ENCODE measurements around the gene OR8H2. TPM values are rescaled to one million over a fixed set of nuclear protein-coding genes. Genes with fewer than 3 reads are reported as not detected.
"Not testable (repeated sequence)": the region's sequence is repeated elsewhere in the genome, so short reads cannot be mapped to it uniquely, and the experiment has no call there.

Gene OR8H2
- polyA plus RNA-seq (ENCODE audit: insufficient read length) = not detected
- long read RNA-seq, donor 1 = 0 reads
- long read RNA-seq, donor 2 = 0 reads
- long read RNA-seq, donor 3 = 0 reads
- long read RNA-seq, donor 4 = 0 reads
- long read RNA-seq, donor 5 = 0 reads
- long read RNA-seq, donor 6 = 0 reads
- long read RNA-seq, donor 7 = 0 reads
- long read RNA-seq, donor 8 = 0 reads

- no peak for DNase-seq
These were observed at the start of gene OR8H2 for GRCh38 chr11:56103210-56103737. OR8H2 (plus strand) TSS chr11:56103687; CDS start chr11:56105043, 1,356 bp downstream.

GRCh38 chr11:56056366-56056765 lies 47.1 kb upstream of the OR8H2 start:
- DNase-seq = not testable (repeated sequence)

GRCh38 chr11:56057661-56058237 lies 45.7 kb upstream of the OR8H2 start:
- not testable (repeated sequence) for DNase-seq

- DNase-seq = not testable (repeated sequence)
These were observed 45.2 kb upstream of the OR8H2 start for GRCh38 chr11:56058260-56058780.

- DNase-seq = no peak
These were observed 36.5 kb upstream of the OR8H2 start for GRCh38 chr11:56066980-56067379.

GRCh38 chr11:56089697-56090096 lies 13.8 kb upstream of the OR8H2 start:
- DNase-seq = no peak

GRCh38 chr11:56093008-56093407 lies 10.5 kb upstream of the OR8H2 start, which contains the start of gene OR8I2:
OR8I2 (plus strand) TSS chr11:56093308; CDS start chr11:56093308, 0 bp downstream.
- no peak for DNase-seq

- no peak for DNase-seq
These were observed 18.6 kb downstream of the OR8H2 start, which contains the start of gene OR8H3 for GRCh38 chr11:56122073-56122472. OR8H3 (plus strand) TSS chr11:56122373; CDS start chr11:56122373, 0 bp downstream.

- DNase-seq = no peak
These were observed 36.7 kb downstream of the OR8H2 start, which contains the start of gene OR8J3 for GRCh38 chr11:56140151-56140661. OR8J3 (minus strand) TSS chr11:56140201; CDS start chr11:56137718, 2,483 bp downstream.

- DNase-seq = not testable (repeated sequence)
These were observed 40.2 kb downstream of the OR8H2 start for GRCh38 chr11:56143681-56144080.

- DNase-seq = no peak
These were observed 47.9 kb downstream of the OR8H2 start for GRCh38 chr11:56151376-56151775.

- no peak for DNase-seq
These were observed 48.8 kb downstream of the OR8H2 start for GRCh38 chr11:56152333-56152732.

Other genes with a start within 250 kb of the OR8H2 start
- not detected for gene TRIM51, start 220.4 kb upstream of the OR8H2 start, polyA plus RNA-seq (ENCODE audit: insufficient read length)
- gene OR5W2, start 189.1 kb upstream of the OR8H2 start, polyA plus RNA-seq (ENCODE audit: insufficient read length) = not detected
- gene OR5I1, start 167.3 kb upstream of the OR8H2 start, polyA plus RNA-seq (ENCODE audit: insufficient read length) = not detected
- gene OR10AG1, start 133.7 kb upstream of the OR8H2 start, polyA plus RNA-seq (ENCODE audit: insufficient read length) = not detected
- not detected for gene OR5F1, start 109.1 kb upstream of the OR8H2 start, polyA plus RNA-seq (ENCODE audit: insufficient read length)
- 0.07 TPM for gene OR5AS1, start 76.0 kb upstream of the OR8H2 start, polyA plus RNA-seq (ENCODE audit: insufficient read length)
- gene OR8I2, start 10.4 kb upstream of the OR8H2 start, polyA plus RNA-seq (ENCODE audit: insufficient read length) = not detected
- gene OR8H3, start 18.7 kb downstream of the OR8H2 start, polyA plus RNA-seq (ENCODE audit: insufficient read length) = not detected
- not detected for gene OR8J3, start 36.5 kb downstream of the OR8H2 start, polyA plus RNA-seq (ENCODE audit: insufficient read length)
- not detected for gene OR8K5, start 56.6 kb downstream of the OR8H2 start, polyA plus RNA-seq (ENCODE audit: insufficient read length)
- not detected for gene OR5J2, start 72.9 kb downstream of the OR8H2 start, polyA plus RNA-seq (ENCODE audit: insufficient read length)
- gene OR5T2, start 130.6 kb downstream of the OR8H2 start, polyA plus RNA-seq (ENCODE audit: insufficient read length) = not detected
- not detected for gene OR5T3, start 148.6 kb downstream of the OR8H2 start, polyA plus RNA-seq (ENCODE audit: insufficient read length)
- gene OR5T1, start 170.5 kb downstream of the OR8H2 start, polyA plus RNA-seq (ENCODE audit: insufficient read length) = not detected
- gene OR8H1, start 188.6 kb downstream of the OR8H2 start, polyA plus RNA-seq (ENCODE audit: insufficient read length) = 0.05 TPM
- not detected for gene OR8K3, start 211.5 kb downstream of the OR8H2 start, polyA plus RNA-seq (ENCODE audit: insufficient read length)
- not detected for gene OR8K1, start 242.4 kb downstream of the OR8H2 start, polyA plus RNA-seq (ENCODE audit: insufficient read length)

Measured in left kidney (tissue), 8 donors.